GM12891 (cell line): Measurements from ENCODE around the gene DHRSX.

Experiments used
- POLR2A ChIP-seq: IDR thresholded peaks from 2 replicates; pipeline ENCODE4 v1.6.1; 2011; ENCODE audit warnings: low read depth, low read length, control low read depth
- POLR2AphosphoS5 ChIP-seq: IDR thresholded peaks from 2 replicates; pipeline ENCODE4 v1.6.1; 2011; ENCODE audit warnings: low read depth, low read length, control low read depth
- SPI1 ChIP-seq: IDR thresholded peaks from 2 replicates; pipeline ENCODE4 v1.6.1; 2011; ENCODE audit warnings: low read depth, low read length, control low read depth

DNA sequence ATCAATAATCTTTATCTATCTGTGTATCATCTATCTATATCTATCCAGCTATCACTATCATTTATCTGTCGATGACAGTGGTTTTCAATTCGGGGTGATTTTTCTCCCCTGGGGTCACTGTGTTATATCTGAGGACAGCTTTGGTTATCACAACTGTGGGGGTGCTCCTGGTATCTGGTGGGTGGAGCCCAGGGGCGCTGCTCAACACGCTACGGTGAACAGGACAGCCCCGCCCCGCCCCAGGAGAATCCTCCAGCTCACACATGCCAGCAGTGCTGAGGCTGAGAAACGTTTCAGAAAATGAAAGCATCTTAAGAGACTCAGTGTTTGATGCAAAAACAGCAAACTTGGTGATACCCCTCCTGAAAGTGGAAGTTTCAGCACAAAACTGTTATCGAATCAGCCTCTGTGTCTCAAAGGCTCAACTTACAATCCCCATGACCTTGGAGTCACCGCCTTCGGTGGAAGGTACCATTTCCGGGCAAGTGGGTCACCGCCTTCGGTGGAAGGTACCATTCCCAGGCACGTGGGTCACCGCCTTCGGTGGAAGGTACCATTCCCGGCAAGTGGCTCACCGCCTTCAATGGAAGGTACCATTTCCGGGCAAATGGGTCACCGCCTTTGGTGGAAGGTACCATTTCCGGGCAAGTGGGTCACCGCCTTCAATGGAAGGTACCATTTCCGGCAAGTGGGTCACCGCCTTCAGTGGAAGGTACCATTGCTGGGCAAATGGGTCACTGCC lies 315.3 kb downstream of the DHRSX start:
- TF ChIP-seq POLR2AphosphoS5 (no peak), POLR2A (no peak), SPI1 (no peak)
